ENCODE results near the gene GRK7. TPM values are rescaled to one million over a fixed set of nuclear protein-coding genes. Genes with fewer than 3 reads are reported as not detected.

Gene GRK7
- total and polyA plus RNA-seq, 2 donors (not counting 3 experiments of a cell fraction or from before 2014, with no cell fraction given) = not detected

GRCh38 chr3:141790171-141790570 lies 27.0 kb downstream of the GRK7 start:
- no peak for FAIRE-seq
- ChIA-PET POLR2A (no interaction called here), CTCF (no interaction called here)
- Histone ChIP-seq H3K4me3 (replicated peaks in 1 of 3; ENCODE audit: insufficient read depth in 1 of 3, low read depth in 1 of 3, low read length in 3 of 3) (no peak overlapping the region), H3K9ac (replicated peaks; ENCODE audit: extremely low read depth, insufficient read depth, low read length) (no peak overlapping the region), H4K20me1 (replicated peaks; ENCODE audit: control insufficient read depth, extremely low read depth, insufficient read depth, low read length) (no peaks in the 10 kb centered on the region), H3K9me3 (replicated peaks; ENCODE audit: control insufficient read depth, insufficient read depth, low read length) (no peaks in the 10 kb centered on the region), H3K9me1 (replicated peaks; ENCODE audit: control insufficient read depth, extremely low read depth, insufficient read depth, low read length) (no peaks in the 10 kb centered on the region), H3K4me1 (ENCODE audit: control insufficient read depth, extremely low read depth, insufficient read depth, low read length) (no peaks in the 10 kb centered on the region), H2AFZ (ENCODE audit: low read depth, low read length) (no peak overlapping the region), H3K36me3 (ENCODE audit: control insufficient read depth in 2 of 2, extremely low read depth in 1 of 2, insufficient read depth in 2 of 2, low read length in 2 of 2) (no peaks in the 10 kb centered on the region), H3K79me2 (ENCODE audit: control insufficient read depth, insufficient read depth, low read length) (no peaks in the 10 kb centered on the region), H3K27me3 (ENCODE audit: control insufficient read depth in 2 of 2, insufficient read depth in 2 of 2, low read length in 2 of 2) (no peaks in the 10 kb centered on the region), H3K4me2 (ENCODE audit: insufficient read depth, low read length) (no peak overlapping the region), H3K27ac (ENCODE audit: insufficient read depth, low read depth, low read length) (no peak overlapping the region)
- DNase-seq (ENCODE audit: low read depth, low spot score) = no peak
- dilution Hi-C loops (cut with MboI; ENCODE audit: extremely low pct_ligation_motif_present, low sequenced_read_pairs) = no loop called here
- intact Hi-C loops (cut with micrococcal nuclease) = no loop called here
- no TSS peak for BruUV-seq (replicated peaks)
- TF ChIP-seq GATA2 (IDR thresholded peaks at IDR 0.05; ENCODE audit: insufficient read depth, insufficient read length, low read depth, low read length) = no peak
- TF ChIP-seq, protein P1, sequence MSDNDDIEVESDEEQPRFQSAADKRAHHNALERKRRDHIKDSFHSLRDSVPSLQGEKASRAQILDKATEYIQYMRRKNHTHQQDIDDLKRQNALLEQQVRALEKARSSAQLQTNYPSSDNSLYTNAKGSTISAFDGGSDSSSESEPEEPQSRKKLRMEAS (IDR thresholded peaks at IDR 0.05; ENCODE audit: insufficient read depth, insufficient read length) = no peak
- TF ChIP-seq FOS (IDR thresholded peaks at IDR 0.05; ENCODE audit: borderline replicate concordance, insufficient read depth, low read length) = no peak
- TF ChIP-seq POLR2A (IDR thresholded peaks at IDR 0.05; ENCODE audit: low read depth, low read length) = no peak
- TF ChIP-seq MYC (IDR thresholded peaks at IDR 0.05; ENCODE audit: low read depth, low read length) = no peak

- H3K4me1 ChIP-seq (ENCODE audit: control insufficient read depth, extremely low read depth, insufficient read depth, low read length) = peaks cover 8% of the 10 kb centered on the region
- no peak overlapping the region for H3K4me2 ChIP-seq (ENCODE audit: insufficient read depth, low read length)
- no peak overlapping the region for H2AFZ ChIP-seq (ENCODE audit: low read depth, low read length)
- no peaks in the 10 kb centered on the region for H3K79me2 ChIP-seq (ENCODE audit: control insufficient read depth, insufficient read depth, low read length)
- H3K9ac ChIP-seq (replicated peaks; ENCODE audit: extremely low read depth, insufficient read depth, low read length) = no peak overlapping the region
- no peaks in the 10 kb centered on the region for H4K20me1 ChIP-seq (replicated peaks; ENCODE audit: control insufficient read depth, extremely low read depth, insufficient read depth, low read length)
- no peak overlapping the region for H3K4me3 ChIP-seq (replicated peaks in 1 of 3; ENCODE audit: insufficient read depth in 1 of 3, low read depth in 1 of 3, low read length in 3 of 3)
- dilution Hi-C loops (cut with MboI; ENCODE audit: extremely low pct_ligation_motif_present, low sequenced_read_pairs) (no loop called here), intact Hi-C loops (cut with micrococcal nuclease) (no loop called here)
- no peaks in the 10 kb centered on the region for H3K9me3 ChIP-seq (replicated peaks; ENCODE audit: control insufficient read depth, insufficient read depth, low read length)
- FAIRE-seq (no peak), DNase-seq (ENCODE audit: low read depth, low spot score) (no peak)
- H3K27me3 ChIP-seq (ENCODE audit: control insufficient read depth in 2 of 2, insufficient read depth in 2 of 2, low read length in 2 of 2) = no peaks in the 10 kb centered on the region
- H3K9me1 ChIP-seq (replicated peaks; ENCODE audit: control insufficient read depth, extremely low read depth, insufficient read depth, low read length) = no peaks in the 10 kb centered on the region
- ChIA-PET CTCF (interaction anchor here (0.8 to 1.7 kb wide), 5 partner anchors 10 to 121 kb away, joined by 3 to 7 read pairs (median 3); no protein-coding TSS in a partner anchor), POLR2A (interaction anchor here (0.6 kb wide), 1 partner anchor 68 kb away, joined by 11 read pairs; no protein-coding TSS in a partner anchor)
- no peaks in the 10 kb centered on the region for H3K36me3 ChIP-seq (ENCODE audit: control insufficient read depth in 2 of 2, extremely low read depth in 1 of 2, insufficient read depth in 2 of 2, low read length in 2 of 2)
- no TSS peak for BruUV-seq (replicated peaks)
- H3K27ac ChIP-seq (ENCODE audit: insufficient read depth, low read depth, low read length) = no peak overlapping the region
- TF ChIP-seq JUN (IDR thresholded peaks at IDR 0.05; ENCODE audit: borderline replicate concordance, insufficient read depth, insufficient read length, low read depth) (no peak), MYC (IDR thresholded peaks at IDR 0.05; ENCODE audit: low read depth, low read length) (no peak), GATA2 (IDR thresholded peaks at IDR 0.05; ENCODE audit: insufficient read depth, insufficient read length, low read depth, low read length) (no peak), EZH2 (IDR thresholded peaks at IDR 0.05; ENCODE audit: borderline replicate concordance, low read depth, low read length, severe bottlenecking) (no peak), FOS (IDR thresholded peaks at IDR 0.05; ENCODE audit: borderline replicate concordance, insufficient read depth, low read length) (no peak), CTCF (IDR thresholded peaks at IDR 0.05; ENCODE audit: extremely low read depth in 1 of 2, insufficient read depth in 1 of 2, low read depth in 1 of 2, low read length in 2 of 2) (no peak), POLR2A (IDR thresholded peaks at IDR 0.05; ENCODE audit: low read depth, low read length) (no peak), POLR2AphosphoS5 (IDR thresholded peaks at IDR 0.05; ENCODE audit: insufficient read depth, low read depth, low read length) (no peak)
- TF ChIP-seq, protein P1 (IDR thresholded peaks at IDR 0.05; ENCODE audit: insufficient read depth, insufficient read length) = no peak
These were observed 29.3 kb downstream of the GRK7 start for GRCh38 chr3:141792495-141792894.

Data from endothelial cell of umbilical vein (primary cell).